ENCODE results near the gene SOX8.

SOX8 gene

GRCh38 chr16:991773-992172 is 10.2 kb downstream of the SOX8 start:
- Histone ChIP-seq H3K36me3 (ENCODE audit: control insufficient read depth in 2 of 2, insufficient read depth in 2 of 2, low read length in 2 of 2) (no peaks in the 10 kb centered on the region), H3K4me1 (ENCODE audit: control insufficient read depth in 2 of 2, insufficient read depth in 2 of 2, low read length in 2 of 2) (no peaks in the 10 kb centered on the region), H3K9me3 (ENCODE audit: control insufficient read depth in 2 of 2, low read length in 2 of 2) (no peaks in the 10 kb centered on the region), H3K4me3 (ENCODE audit: low read length in 2 of 2) (no peak overlapping the region), H3K27me3 (ENCODE audit: control insufficient read depth in 2 of 2, insufficient read depth in 2 of 2, low read length in 2 of 2) (peaks cover 4 to 12% of the 10 kb centered on the region in 2 donors), H3K9ac (ENCODE audit: low read depth in 1 of 2, low read length in 2 of 2) (no peak overlapping the region), H3K27ac (ENCODE audit: low read depth in 2 of 2, low read length in 2 of 2) (no peak overlapping the region)

DNA sequence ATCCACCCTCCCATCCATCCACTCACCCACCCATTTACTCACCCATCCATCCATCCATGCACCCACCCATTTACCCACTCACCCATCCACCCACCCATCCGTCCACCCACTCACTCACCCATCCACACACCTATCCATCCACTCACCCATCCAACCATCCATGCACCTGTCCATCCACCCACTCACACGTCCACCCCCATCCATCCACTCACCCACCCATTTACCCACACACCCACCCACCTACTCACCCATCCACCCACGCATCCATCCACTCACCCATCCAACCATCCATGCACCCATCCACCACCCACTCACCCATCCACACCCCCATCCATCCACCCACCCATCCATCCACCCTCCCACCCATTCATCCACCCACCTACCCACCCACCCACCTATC is 12.2 kb downstream of the SOX8 start:
- H3K4me3 ChIP-seq (ENCODE audit: low read length in 2 of 2) = no peak overlapping the region
- peaks cover 12 to 16% of the 10 kb centered on the region in 2 donors for H3K27me3 ChIP-seq (ENCODE audit: control insufficient read depth in 2 of 2, insufficient read depth in 2 of 2, low read length in 2 of 2)
- H3K9me3 ChIP-seq (ENCODE audit: control insufficient read depth in 2 of 2, low read length in 2 of 2) = no peaks in the 10 kb centered on the region
- H3K27ac ChIP-seq (ENCODE audit: low read depth in 2 of 2, low read length in 2 of 2) = no peak overlapping the region
- H3K36me3 ChIP-seq (ENCODE audit: control insufficient read depth in 2 of 2, insufficient read depth in 2 of 2, low read length in 2 of 2) = no peaks in the 10 kb centered on the region
- H3K9ac ChIP-seq (ENCODE audit: low read depth in 1 of 2, low read length in 2 of 2) = no peak overlapping the region
- H3K4me1 ChIP-seq (ENCODE audit: control insufficient read depth in 2 of 2, insufficient read depth in 2 of 2, low read length in 2 of 2) = no peaks in the 10 kb centered on the region

DNA sequence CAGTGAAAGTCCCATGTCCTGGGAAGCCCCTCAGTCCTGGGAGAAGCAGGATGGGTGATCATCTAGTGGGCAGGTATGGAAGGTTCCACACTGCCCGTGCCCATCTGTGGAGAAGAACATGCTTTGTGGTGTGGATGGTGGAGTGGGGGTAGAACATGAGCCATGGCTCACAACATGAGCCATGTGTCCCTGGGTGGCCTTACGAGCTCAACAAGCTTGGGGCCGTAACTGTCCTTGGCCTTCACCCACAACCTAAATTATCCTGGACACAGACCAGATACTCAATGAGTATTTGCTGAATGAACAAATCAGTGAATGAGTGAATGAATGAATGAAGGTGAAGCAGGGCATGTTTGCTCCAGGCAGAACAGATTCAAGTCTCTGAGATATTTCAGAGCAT is 13.5 kb downstream of the SOX8 start:
- Histone ChIP-seq H3K9me3 (ENCODE audit: control insufficient read depth in 2 of 2, low read length in 2 of 2) (no peaks in the 10 kb centered on the region), H3K4me1 (ENCODE audit: control insufficient read depth in 2 of 2, insufficient read depth in 2 of 2, low read length in 2 of 2) (no peaks in the 10 kb centered on the region), H3K27ac (ENCODE audit: low read depth in 2 of 2, low read length in 2 of 2) (no peak overlapping the region), H3K27me3 (ENCODE audit: control insufficient read depth in 2 of 2, insufficient read depth in 2 of 2, low read length in 2 of 2) (peaks cover 15 to 18% of the 10 kb centered on the region in 2 donors), H3K9ac (ENCODE audit: low read depth in 1 of 2, low read length in 2 of 2) (no peak overlapping the region), H3K36me3 (ENCODE audit: control insufficient read depth in 2 of 2, insufficient read depth in 2 of 2, low read length in 2 of 2) (no peaks in the 10 kb centered on the region), H3K4me3 (ENCODE audit: low read length in 2 of 2) (no peak overlapping the region)

- Histone ChIP-seq H3K9me3 (ENCODE audit: control insufficient read depth in 2 of 2, low read length in 2 of 2) (no peaks in the 10 kb centered on the region), H3K36me3 (ENCODE audit: control insufficient read depth in 2 of 2, insufficient read depth in 2 of 2, low read length in 2 of 2) (no peaks in the 10 kb centered on the region), H3K27me3 (ENCODE audit: control insufficient read depth in 2 of 2, insufficient read depth in 2 of 2, low read length in 2 of 2) (peaks cover 13 to 14% of the 10 kb centered on the region in 2 donors), H3K4me3 (ENCODE audit: low read length in 2 of 2) (no peak overlapping the region), H3K27ac (ENCODE audit: low read depth in 2 of 2, low read length in 2 of 2) (no peak overlapping the region), H3K4me1 (ENCODE audit: control insufficient read depth in 2 of 2, insufficient read depth in 2 of 2, low read length in 2 of 2) (no peaks in the 10 kb centered on the region), H3K9ac (ENCODE audit: low read depth in 1 of 2, low read length in 2 of 2) (no peak overlapping the region)
Observed at GRCh38 chr16:995783-996182, 14.2 kb downstream of the SOX8 start.

- Histone ChIP-seq H3K9me3 (ENCODE audit: control insufficient read depth in 2 of 2, low read length in 2 of 2) (no peaks in the 10 kb centered on the region), H3K27ac (ENCODE audit: low read depth in 2 of 2, low read length in 2 of 2) (no peak overlapping the region), H3K4me3 (ENCODE audit: low read length in 2 of 2) (no peak overlapping the region), H3K9ac (ENCODE audit: low read depth in 1 of 2, low read length in 2 of 2) (no peak overlapping the region), H3K36me3 (ENCODE audit: control insufficient read depth in 2 of 2, insufficient read depth in 2 of 2, low read length in 2 of 2) (no peaks in the 10 kb centered on the region), H3K4me1 (ENCODE audit: control insufficient read depth in 2 of 2, insufficient read depth in 2 of 2, low read length in 2 of 2) (no peaks in the 10 kb centered on the region), H3K27me3 (ENCODE audit: control insufficient read depth in 2 of 2, insufficient read depth in 2 of 2, low read length in 2 of 2) (peaks cover 13 to 14% of the 10 kb centered on the region in 2 donors)
Observed at GRCh38 chr16:996681-997080, 15.1 kb downstream of the SOX8 start.

DNA sequence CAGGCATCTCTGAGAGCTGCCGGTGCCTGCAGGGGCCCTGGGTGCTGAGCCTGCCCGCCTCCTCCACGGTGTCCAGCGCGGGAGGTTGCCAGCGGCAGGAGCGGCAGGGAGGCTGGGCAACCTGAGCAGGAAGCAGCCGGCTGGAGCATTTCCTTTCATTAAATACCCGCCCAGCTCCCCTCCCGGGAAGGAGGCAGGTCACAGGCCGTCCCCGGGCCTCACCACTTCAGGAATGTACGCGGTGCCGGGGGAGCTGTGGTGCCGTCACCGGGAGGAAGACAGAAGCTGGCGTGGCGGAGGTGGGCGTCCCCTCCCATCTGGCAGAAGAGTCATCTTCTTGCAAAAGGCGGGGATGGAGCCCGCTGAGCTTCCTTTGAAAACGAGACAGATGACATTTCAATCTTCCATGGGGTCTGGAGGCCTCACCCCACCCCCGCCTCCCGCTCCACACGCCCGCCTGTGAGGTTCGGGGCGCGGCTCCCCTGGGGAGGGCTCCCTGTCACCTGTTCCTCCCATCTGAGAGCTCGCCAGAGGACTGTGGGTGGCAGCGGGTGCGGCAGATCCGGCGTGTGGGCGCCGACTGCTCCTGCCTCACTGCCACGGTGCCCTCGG is 16.0 kb downstream of the SOX8 start:
- Histone ChIP-seq H3K4me1 (ENCODE audit: control insufficient read depth in 2 of 2, insufficient read depth in 2 of 2, low read length in 2 of 2) (no peaks in the 10 kb centered on the region), H3K4me3 (ENCODE audit: low read length in 2 of 2) (no peak overlapping the region), H3K27me3 (ENCODE audit: control insufficient read depth in 2 of 2, insufficient read depth in 2 of 2, low read length in 2 of 2) (peaks cover 13 to 14% of the 10 kb centered on the region in 2 donors), H3K27ac (ENCODE audit: low read depth in 2 of 2, low read length in 2 of 2) (peak overlapping the region in 1 of 2 donors; percentile 16), H3K9ac (ENCODE audit: low read depth in 1 of 2, low read length in 2 of 2) (peak overlapping the region in 1 of 2 donors; percentile 33), H3K36me3 (ENCODE audit: control insufficient read depth in 2 of 2, insufficient read depth in 2 of 2, low read length in 2 of 2) (no peaks in the 10 kb centered on the region), H3K9me3 (ENCODE audit: control insufficient read depth in 2 of 2, low read length in 2 of 2) (no peaks in the 10 kb centered on the region)

DNA sequence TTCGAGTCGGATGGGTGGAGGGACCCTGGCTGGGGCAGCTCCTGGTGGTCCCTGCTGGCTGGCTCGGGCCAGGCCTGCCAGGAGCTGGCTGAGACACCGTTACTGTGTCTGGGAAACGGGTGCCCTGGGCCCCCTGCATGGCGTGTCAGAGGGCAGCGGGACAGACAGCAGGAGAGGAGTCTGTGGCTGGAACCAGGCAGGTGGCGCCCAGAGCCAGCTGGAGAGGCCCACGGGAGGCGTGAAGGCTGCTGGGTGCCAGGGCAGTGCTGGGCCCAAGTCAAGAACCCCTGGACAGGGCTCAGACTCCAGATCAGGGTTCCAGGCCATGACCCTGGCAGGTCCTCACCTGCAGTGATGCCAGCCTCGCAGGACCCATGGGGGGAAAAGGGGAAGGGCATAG is 16.6 kb downstream of the SOX8 start:
- H3K27me3 ChIP-seq (ENCODE audit: control insufficient read depth in 2 of 2, insufficient read depth in 2 of 2, low read length in 2 of 2) = peaks cover 13 to 14% of the 10 kb centered on the region in 2 donors

DNA sequence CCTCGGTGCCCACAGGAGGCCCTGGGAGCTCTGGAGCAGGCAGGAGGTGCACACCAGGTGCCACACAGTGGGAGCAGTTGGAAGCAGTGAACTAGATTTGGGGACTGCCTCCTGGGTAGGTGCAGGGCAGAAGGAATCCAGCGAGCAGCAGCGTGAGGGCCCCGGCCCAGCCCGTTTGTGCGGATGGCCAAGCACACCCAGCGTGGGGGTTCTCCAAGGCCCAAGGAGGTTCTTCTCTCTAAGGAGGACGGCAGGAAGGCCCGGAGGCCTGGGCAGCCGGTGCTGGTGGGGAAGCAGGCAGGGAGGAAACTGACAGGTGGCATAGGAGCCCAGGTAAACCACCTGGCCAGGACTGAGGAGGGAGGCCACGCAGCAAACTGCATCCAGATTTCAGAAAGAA is 17.0 kb downstream of the SOX8 start:
- H3K27me3 ChIP-seq (ENCODE audit: control insufficient read depth in 2 of 2, insufficient read depth in 2 of 2, low read length in 2 of 2) = peaks cover 13 to 14% of the 10 kb centered on the region in 2 donors

More for the DNA sequence above, 16.6 kb downstream of the SOX8 start:
- Histone ChIP-seq H3K27ac (ENCODE audit: low read depth in 2 of 2, low read length in 2 of 2) (peak overlapping the region in 1 of 2 donors; percentile 1), H3K4me1 (ENCODE audit: control insufficient read depth in 2 of 2, insufficient read depth in 2 of 2, low read length in 2 of 2) (peaks cover 0 to 3% of the 10 kb centered on the region in 2 donors), H3K9ac (ENCODE audit: low read depth in 1 of 2, low read length in 2 of 2) (peak overlapping the region in 1 of 2 donors; percentile 33), H3K9me3 (ENCODE audit: control insufficient read depth in 2 of 2, low read length in 2 of 2) (no peaks in the 10 kb centered on the region), H3K4me3 (ENCODE audit: low read length in 2 of 2) (no peak overlapping the region), H3K36me3 (ENCODE audit: control insufficient read depth in 2 of 2, insufficient read depth in 2 of 2, low read length in 2 of 2) (no peaks in the 10 kb centered on the region)

GRCh38 chr16:999677-1000076 is 18.1 kb downstream of the SOX8 start:
- Histone ChIP-seq H3K9ac (ENCODE audit: low read depth in 1 of 2, low read length in 2 of 2) (no peak overlapping the region), H3K27me3 (ENCODE audit: control insufficient read depth in 2 of 2, insufficient read depth in 2 of 2, low read length in 2 of 2) (peaks cover 13 to 14% of the 10 kb centered on the region in 2 donors), H3K36me3 (ENCODE audit: control insufficient read depth in 2 of 2, insufficient read depth in 2 of 2, low read length in 2 of 2) (no peaks in the 10 kb centered on the region), H3K9me3 (ENCODE audit: control insufficient read depth in 2 of 2, low read length in 2 of 2) (no peaks in the 10 kb centered on the region), H3K4me3 (ENCODE audit: low read length in 2 of 2) (no peak overlapping the region), H3K4me1 (ENCODE audit: control insufficient read depth in 2 of 2, insufficient read depth in 2 of 2, low read length in 2 of 2) (peaks cover 0 to 6% of the 10 kb centered on the region in 2 donors), H3K27ac (ENCODE audit: low read depth in 2 of 2, low read length in 2 of 2) (no peak overlapping the region)

More for the DNA sequence above, 17.0 kb downstream of the SOX8 start:
- Histone ChIP-seq H3K9me3 (ENCODE audit: control insufficient read depth in 2 of 2, low read length in 2 of 2) (no peaks in the 10 kb centered on the region), H3K36me3 (ENCODE audit: control insufficient read depth in 2 of 2, insufficient read depth in 2 of 2, low read length in 2 of 2) (no peaks in the 10 kb centered on the region), H3K9ac (ENCODE audit: low read depth in 1 of 2, low read length in 2 of 2) (no peak overlapping the region), H3K4me1 (ENCODE audit: control insufficient read depth in 2 of 2, insufficient read depth in 2 of 2, low read length in 2 of 2) (peaks cover 0 to 6% of the 10 kb centered on the region in 2 donors), H3K4me3 (ENCODE audit: low read length in 2 of 2) (no peak overlapping the region), H3K27ac (ENCODE audit: low read depth in 2 of 2, low read length in 2 of 2) (no peak overlapping the region)

DNA sequence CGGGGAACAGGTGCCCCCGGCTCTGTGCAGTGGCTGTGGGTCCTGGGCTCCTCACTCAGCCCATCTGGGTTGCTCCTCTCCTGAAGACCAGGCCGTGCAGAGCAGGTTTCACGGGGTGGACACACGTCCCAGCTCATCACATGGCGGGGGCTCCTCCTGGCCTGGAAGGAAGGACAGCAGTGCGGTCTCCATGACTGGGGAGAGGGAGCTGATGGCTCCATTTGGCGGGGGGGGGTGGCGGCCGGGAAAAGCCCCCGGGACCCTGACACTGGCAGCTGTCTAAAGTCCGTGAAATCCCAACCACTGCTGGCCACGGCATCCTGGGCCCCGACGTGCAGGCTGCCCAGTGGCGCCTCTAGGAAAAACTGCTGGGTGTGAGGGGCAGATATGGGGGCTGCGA is 19.0 kb downstream of the SOX8 start:
- H3K36me3 ChIP-seq (ENCODE audit: control insufficient read depth in 2 of 2, insufficient read depth in 2 of 2, low read length in 2 of 2) = no peaks in the 10 kb centered on the region
- H3K4me3 ChIP-seq (ENCODE audit: low read length in 2 of 2) = no peak overlapping the region
- no peak overlapping the region for H3K27ac ChIP-seq (ENCODE audit: low read depth in 2 of 2, low read length in 2 of 2)
- no peaks in the 10 kb centered on the region for H3K9me3 ChIP-seq (ENCODE audit: control insufficient read depth in 2 of 2, low read length in 2 of 2)
- H3K9ac ChIP-seq (ENCODE audit: low read depth in 1 of 2, low read length in 2 of 2) = no peak overlapping the region
- H3K27me3 ChIP-seq (ENCODE audit: control insufficient read depth in 2 of 2, insufficient read depth in 2 of 2, low read length in 2 of 2) = peaks cover 11 to 13% of the 10 kb centered on the region in 2 donors
- H3K4me1 ChIP-seq (ENCODE audit: control insufficient read depth in 2 of 2, insufficient read depth in 2 of 2, low read length in 2 of 2) = peaks cover 0 to 6% of the 10 kb centered on the region in 2 donors

Measured in mucosa of rectum (tissue), 2 donors.